Nephron progenitor cell (in vitro differentiated cells): ENCODE measurements around the gene PAGE2.
"Not testable (repeated sequence)": the region's sequence is repeated elsewhere in the genome, so short reads cannot be mapped to it uniquely, and the experiment has no call there.

Experiments used
- DNase-seq: peaks from one replicate; pipeline ENCODE4 v3.0.0; 2021
- H3K27ac Mint-ChIP-seq: 2 replicates; pipeline ENCODE4 v1.8.0; 2021; ENCODE audit warnings: mild to moderate bottlenecking, moderate library complexity, mixed read lengths
- H3K27me3 Mint-ChIP-seq: 2 replicates; pipeline ENCODE4 v1.8.0; 2021; ENCODE audit warnings: mild to moderate bottlenecking, low read depth, mixed read lengths; ENCODE audit not compliant: poor library complexity
- H3K36me3 Mint-ChIP-seq: 2 replicates; pipeline ENCODE4 v1.8.0; 2021; ENCODE audit warnings: low read depth, mixed read lengths
- H3K4me1 Mint-ChIP-seq: 2 replicates; pipeline ENCODE4 v1.8.0; 2021; ENCODE audit warnings: mixed read lengths
- H3K4me3 Mint-ChIP-seq: 2 replicates; pipeline ENCODE4 v1.8.0; 2021; ENCODE audit warnings: mild to moderate bottlenecking, moderate library complexity, mixed read lengths
- H3K9me3 Mint-ChIP-seq: 2 replicates; pipeline ENCODE4 v1.8.0; 2021; ENCODE audit warnings: mild to moderate bottlenecking, moderate library complexity, mixed read lengths
- CTCF ChIP-seq: fragments of 200-600 bp; sonication (generic); IDR thresholded peaks from 2 replicates; pipeline ENCODE4 v1.5.0; 2021; ENCODE audit warnings: antibody characterized with exemption

The PAGE2 gene

GRCh38 chrX:55130481-55130880 is 41.7 kb downstream of the PAGE2 start:
- Mint-ChIP-seq H3K36me3 (no peaks in the 10 kb centered on the region), H3K4me3 (no peak overlapping the region)
- TF ChIP-seq CTCF: no peak

GRCh38 chrX:55132416-55132815 is 43.6 kb downstream of the PAGE2 start:
- peaks cover 50% of the 10 kb centered on the region for H3K9me3 Mint-ChIP-seq
- H3K27me3 Mint-ChIP-seq: peaks cover 24% of the 10 kb centered on the region
- no peak overlapping the region for H3K4me3 Mint-ChIP-seq
- no peaks in the 10 kb centered on the region for H3K36me3 Mint-ChIP-seq
- no peak for DNase-seq
- no peaks in the 10 kb centered on the region for H3K4me1 Mint-ChIP-seq
- no peak for TF ChIP-seq CTCF
- H3K27ac Mint-ChIP-seq: no peak overlapping the region

More at GRCh38 chrX:55130481-55130880, 41.7 kb downstream of the PAGE2 start:
- no peaks in the 10 kb centered on the region for H3K4me1 Mint-ChIP-seq
- no peak for DNase-seq
- H3K27ac Mint-ChIP-seq: no peak overlapping the region
- H3K9me3 Mint-ChIP-seq: peaks cover 36% of the 10 kb centered on the region
- peaks cover 28% of the 10 kb centered on the region for H3K27me3 Mint-ChIP-seq

- Mint-ChIP-seq H3K27ac (no peak overlapping the region), H3K4me3 (no peak overlapping the region), H3K36me3 (no peaks in the 10 kb centered on the region), H3K9me3 (peaks cover 57% of the 10 kb centered on the region), H3K27me3 (peaks cover 11% of the 10 kb centered on the region), H3K4me1 (no peaks in the 10 kb centered on the region)
- DNase-seq: peak; percentile 25
- peak; percentile 39 for TF ChIP-seq CTCF
Observed at GRCh38 chrX:55135171-55135570, 46.4 kb downstream of the PAGE2 start.

- H3K4me3 Mint-ChIP-seq, DNase-seq, H3K27ac Mint-ChIP-seq, H3K27me3 Mint-ChIP-seq: not testable (repeated sequence)
- peaks cover 16% of the 10 kb centered on the region for H3K36me3 Mint-ChIP-seq
- peaks cover 52% of the 10 kb centered on the region for H3K9me3 Mint-ChIP-seq
- peaks cover 12% of the 10 kb centered on the region for H3K4me1 Mint-ChIP-seq
Observed at GRCh38 chrX:55140800-55141199, 52.0 kb downstream of the PAGE2 start.
